ENCODE measurements around the gene STARD8.

- TF ChIP-seq, protein P1, sequence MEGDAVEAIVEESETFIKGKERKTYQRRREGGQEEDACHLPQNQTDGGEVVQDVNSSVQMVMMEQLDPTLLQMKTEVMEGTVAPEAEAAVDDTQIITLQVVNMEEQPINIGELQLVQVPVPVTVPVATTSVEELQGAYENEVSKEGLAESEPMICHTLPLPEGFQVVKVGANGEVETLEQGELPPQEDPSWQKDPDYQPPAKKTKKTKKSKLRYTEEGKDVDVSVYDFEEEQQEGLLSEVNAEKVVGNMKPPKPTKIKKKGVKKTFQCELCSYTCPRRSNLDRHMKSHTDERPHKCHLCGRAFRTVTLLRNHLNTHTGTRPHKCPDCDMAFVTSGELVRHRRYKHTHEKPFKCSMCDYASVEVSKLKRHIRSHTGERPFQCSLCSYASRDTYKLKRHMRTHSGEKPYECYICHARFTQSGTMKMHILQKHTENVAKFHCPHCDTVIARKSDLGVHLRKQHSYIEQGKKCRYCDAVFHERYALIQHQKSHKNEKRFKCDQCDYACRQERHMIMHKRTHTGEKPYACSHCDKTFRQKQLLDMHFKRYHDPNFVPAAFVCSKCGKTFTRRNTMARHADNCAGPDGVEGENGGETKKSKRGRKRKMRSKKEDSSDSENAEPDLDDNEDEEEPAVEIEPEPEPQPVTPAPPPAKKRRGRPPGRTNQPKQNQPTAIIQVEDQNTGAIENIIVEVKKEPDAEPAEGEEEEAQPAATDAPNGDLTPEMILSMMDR (IDR thresholded peaks at IDR 0.05): no peak
- TF ChIP-seq POLR2A (IDR thresholded peaks at IDR 0.05): no peak
Measured at GRCh38 chrX:68749426-68749825, 102.0 kb downstream of the STARD8 start.

All from Peyer's patch (tissue), 4 donors.